Breast epithelium (tissue), 4 donors: ENCODE data around the gene LRRC51. TPM values are rescaled to one million over a fixed set of nuclear protein-coding genes. Genes with fewer than 3 reads are reported as not detected.

Experiments used
- DNase-seq, 2 donors: peaks; one replicate each; pipeline ENCODE4 v3.0.0-alpha.2; 2019; ENCODE audit warnings: low spot score in 2 of 2
- H3K27ac ChIP-seq, 2 donors: fragments of 200-600 bp; sonication (generic) in 1 of 2; one replicate each; pipeline ENCODE4 v1.5.1; 2016 to 2019; ENCODE audit warnings: mild to moderate bottlenecking in 1 of 2
- H3K27me3 ChIP-seq, 2 donors: fragments of 200-600 bp; sonication (generic) in 1 of 2; one replicate each; pipeline versions ENCODE4 v1.5.1 to v1.6.0; 2017 to 2019; ENCODE audit warnings: control low read depth in 1 of 2, mild to moderate bottlenecking in 1 of 2
- H3K36me3 ChIP-seq: fragments of 200-600 bp; one replicate; pipeline ENCODE4 v1.5.1; 2019
- H3K4me1 ChIP-seq, 2 donors: fragments of 200-600 bp; sonication (generic); one replicate each; pipeline ENCODE4 v1.5.1; 2016 to 2019; ENCODE audit warnings: control low read depth in 1 of 2
- H3K4me3 ChIP-seq, 3 donors: fragments of 200-600 bp; sonication (generic); 1 replicate in 2 of 3; 2 replicates in 1 of 3; pipeline ENCODE4 v1.5.1; 2016 to 2019; ENCODE audit warnings: mild to moderate bottlenecking in 3 of 3, moderate library complexity in 2 of 3
- H3K9me3 ChIP-seq, 2 donors: fragments of 200-600 bp; sonication (generic) in 1 of 2; one replicate each; pipeline ENCODE4 v1.5.1; 2016 to 2019; ENCODE audit warnings: control low read depth in 1 of 2
- CTCF ChIP-seq, 3 donors: fragments of 450-650 bp; IDR thresholded peaks; one replicate each; pipeline ENCODE4 v1.5.1; 2016 to 2017; ENCODE audit warnings: antibody characterized with exemption in 3 of 3, mild to moderate bottlenecking in 3 of 3, moderate library complexity in 3 of 3
- POLR2A ChIP-seq: fragments of 450-650 bp; IDR thresholded peaks from one replicate; pipeline ENCODE4 v1.6.1; 2016; ENCODE audit warnings: antibody characterized with exemption, mild to moderate bottlenecking, moderate library complexity
- POLR2AphosphoS5 ChIP-seq, 3 donors: sonication (generic); formaldehyde crosslinking; IDR thresholded peaks; one replicate each; pipeline ENCODE4 v1.6.1; 2017; ENCODE audit warnings: antibody characterized with exemption in 3 of 3
- intact Hi-C: fragments of 100-400 bp; cut with DNase I; formaldehyde crosslinking; loops from one replicate; pipeline ENCODE4 v1.15.1; 2023; ENCODE audit warnings: low total_unique reads
- total RNA-seq, 3 donors: library from RNA; depleted of rRNA; stranded (reverse); fragments of >200 nt; gene quantifications; one replicate each; pipeline ENCODE4 v1.1.0, GENCODE V29; 2016

Gene LRRC51
- total RNA-seq, 3 donors from 2014 or later, result 14.9 to 103 (median 17.1) TPM

GRCh38 chr11:72102946-72103753 lies 22.5 kb downstream of the LRRC51 start, which contains the start of gene LAMTOR1:
TSS of gene LAMTOR1 (minus strand) at chr11:72103297. CDS start at chr11:72103224, 73 bp downstream.
- intact Hi-C loops, result no loop called here
- Histone ChIP-seq H3K4me3 (peak within 1 kb of the TSS; percentile 86 to 91 (median 89)), H3K27ac (peak within 1 kb of the TSS; percentile 89 to 97), H3K27me3 (no peaks in the 10 kb centered on the region), H3K36me3 (peaks cover 5% of the 10 kb centered on the region), H3K9me3 (no peaks in the 10 kb centered on the region), H3K4me1 (peaks cover 10 to 19% of the 10 kb centered on the region in 2 donors)
- peak; percentile 53 to 87 (median 80) for TF ChIP-seq CTCF (IDR thresholded peaks at IDR 0.05)
- TF ChIP-seq POLR2A, result peak; percentile 34
- TF ChIP-seq POLR2AphosphoS5 (IDR thresholded peaks at IDR 0.05), result peak; percentile 85 to 96 (median 87)
- peak; percentile 99 to 100 for DNase-seq

- Histone ChIP-seq H3K4me1 (peaks cover 10 to 19% of the 10 kb centered on the region in 2 donors), H3K9me3 (no peaks in the 10 kb centered on the region), H3K4me3 (peak overlapping the region; percentile 86 to 91 (median 89)), H3K27me3 (no peaks in the 10 kb centered on the region), H3K36me3 (no peaks in the 10 kb centered on the region), H3K27ac (peak overlapping the region; percentile 89 to 97)
- intact Hi-C loops, result no loop called here
- no peak for DNase-seq
- TF ChIP-seq CTCF (IDR thresholded peaks at IDR 0.05) (peak in 1 of 3 donors; percentile 1), POLR2A (no peak)
These were observed 23.1 kb downstream of the LRRC51 start for GRCh38 chr11:72103754-72104167.

GRCh38 chr11:72105888-72106287 lies 25.2 kb downstream of the LRRC51 start, which contains the start of gene TOMT:
TSS of gene TOMT (plus strand) at chr11:72105924. CDS start at chr11:72105952, 28 bp downstream.
- no peak for DNase-seq

GRCh38 chr11:72111300-72112142 lies 30.9 kb downstream of the LRRC51 start:
- no peak for DNase-seq
- H3K36me3 ChIP-seq, result no peaks in the 10 kb centered on the region
- peak overlapping the region; percentile 71 to 83 (median 72) for H3K4me3 ChIP-seq
- H3K27me3 ChIP-seq, result no peaks in the 10 kb centered on the region
- peaks cover 0 to 6% of the 10 kb centered on the region in 2 donors for H3K4me1 ChIP-seq
- no peak for TF ChIP-seq CTCF (IDR thresholded peaks at IDR 0.05)
- no peak for TF ChIP-seq POLR2AphosphoS5 (IDR thresholded peaks at IDR 0.05)
- TF ChIP-seq POLR2A, result no peak
- H3K27ac ChIP-seq, result peak overlapping the region; percentile 98 to 99
- no peaks in the 10 kb centered on the region for H3K9me3 ChIP-seq
- intact Hi-C loops, result no loop called here

More at GRCh38 chr11:72105888-72106287, 25.2 kb downstream of the LRRC51 start, which contains the start of gene TOMT:
- H3K4me3 ChIP-seq, result no peak within 1 kb of the TSS
- no peaks in the 10 kb centered on the region for H3K27me3 ChIP-seq
- intact Hi-C loops, result loop anchor here (5.0 kb wide), 1 partner anchor 1206 kb away; no protein-coding TSS in a partner anchor
- no peak for TF ChIP-seq POLR2A
- TF ChIP-seq CTCF (IDR thresholded peaks at IDR 0.05), result no peak
- TF ChIP-seq POLR2AphosphoS5 (IDR thresholded peaks at IDR 0.05), result no peak
- peaks cover 10 to 13% of the 10 kb centered on the region in 2 donors for H3K4me1 ChIP-seq
- H3K9me3 ChIP-seq, result no peaks in the 10 kb centered on the region
- no peaks in the 10 kb centered on the region for H3K36me3 ChIP-seq
- H3K27ac ChIP-seq, result no peak within 1 kb of the TSS
